GM12891 (cell line): Measurements from ENCODE around the gene FOS.

Experiments
- POLR2A ChIP-seq: IDR thresholded peaks from 2 replicates; pipeline ENCODE4 v1.6.1; 2011; ENCODE audit warnings: low read depth, low read length, control low read depth
- POLR2AphosphoS5 ChIP-seq: IDR thresholded peaks from 2 replicates; pipeline ENCODE4 v1.6.1; 2011; ENCODE audit warnings: low read depth, low read length, control low read depth
- SPI1 ChIP-seq: IDR thresholded peaks from 2 replicates; pipeline ENCODE4 v1.6.1; 2011; ENCODE audit warnings: low read depth, low read length, control low read depth
- TAF1 ChIP-seq: IDR thresholded peaks from 2 replicates; pipeline ENCODE4 v1.6.1; 2011; ENCODE audit warnings: low read depth, low read length, control low read depth

GRCh38 chr14:75249958-75250336 is 28.7 kb upstream of the FOS start:
- TF ChIP-seq POLR2AphosphoS5 (no peak), POLR2A (no peak), TAF1 (no peak), SPI1 (no peak)
